Retina (tissue), 1 donor: Measurements from ENCODE around the gene FHAD1.
"Not testable (repeated sequence)": the region's sequence is repeated elsewhere in the genome, so short reads cannot be mapped to it uniquely, and the experiment has no call there.

Experiments used
- DNase-seq: peaks from one replicate; pipeline ENCODE4 v3.0.0-alpha.2; 2016

The FHAD1 gene

GRCh38 chr1:15380601-15381508 lies 133.8 kb downstream of the FHAD1 start:
- no peak for DNase-seq

DNA sequence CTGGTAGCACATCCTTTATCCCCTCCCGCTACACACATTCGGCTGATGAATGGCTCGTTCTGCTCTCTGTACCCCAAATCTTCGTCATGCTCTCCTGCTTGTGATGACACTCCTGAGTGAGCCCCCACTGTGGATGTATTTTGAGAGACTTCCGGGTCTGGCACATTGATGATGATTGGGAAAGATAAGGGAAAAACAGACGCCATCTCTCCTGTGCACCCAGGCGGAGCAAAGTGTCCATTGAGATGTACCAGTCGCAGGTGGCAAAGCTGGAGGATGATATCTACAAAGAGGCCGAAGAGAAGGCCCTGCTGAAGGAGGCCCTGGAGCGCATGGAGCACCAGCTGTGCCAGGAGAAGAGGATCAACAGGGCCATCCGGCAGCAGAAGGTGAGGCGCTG lies 134.8 kb downstream of the FHAD1 start:
- no peak for DNase-seq

DNA sequence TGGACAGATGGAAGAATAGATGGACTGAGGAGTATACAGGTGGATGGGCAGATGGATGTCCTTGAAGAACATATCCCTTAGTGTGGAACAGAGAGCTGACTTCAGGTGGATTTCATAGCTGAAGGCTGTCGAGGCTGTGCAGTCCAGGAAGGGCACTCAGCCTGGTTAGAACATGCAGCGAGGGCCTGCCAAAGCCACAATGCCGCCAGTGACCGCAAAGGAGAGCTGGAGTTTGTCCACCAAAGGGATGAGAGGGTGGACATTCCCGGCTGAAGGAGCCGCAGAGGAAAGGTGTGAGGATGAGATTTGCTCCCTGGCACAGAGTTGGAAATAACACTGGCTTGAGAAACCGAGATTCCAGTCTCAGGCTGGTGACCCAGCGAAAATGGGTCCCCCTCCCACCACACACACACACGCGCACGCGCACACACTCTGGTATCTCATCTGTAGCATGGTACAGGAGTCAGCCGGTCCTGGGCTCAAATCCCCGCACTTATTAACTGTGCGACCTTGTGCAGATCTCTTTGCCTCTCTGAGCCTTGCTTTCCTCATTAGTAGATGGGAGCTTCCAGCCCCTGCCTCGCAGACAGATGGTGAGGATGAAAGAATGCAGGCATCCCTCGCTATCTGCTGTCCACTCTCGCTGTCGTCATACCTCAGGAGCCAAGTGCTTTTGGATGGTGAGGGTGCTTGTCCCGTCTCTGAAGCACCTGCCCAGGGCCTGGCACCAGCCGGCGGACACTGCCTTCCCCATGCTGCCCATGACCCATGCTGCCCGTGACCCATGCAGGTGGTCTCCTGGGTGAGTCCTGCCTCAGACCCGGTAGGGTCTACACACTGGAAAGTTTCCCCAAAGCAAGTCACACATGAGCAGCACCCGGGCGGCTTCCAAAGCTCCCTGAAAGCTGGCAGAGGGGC lies 135.8 kb downstream of the FHAD1 start:
- DNase-seq: no peak

GRCh38 chr1:15383810-15384209 lies 136.8 kb downstream of the FHAD1 start:
- DNase-seq: no peak

GRCh38 chr1:15384301-15384901 lies 137.4 kb downstream of the FHAD1 start:
- peak; percentile 63 for DNase-seq

GRCh38 chr1:15385420-15385819 lies 138.4 kb downstream of the FHAD1 start:
- no peak for DNase-seq

GRCh38 chr1:15386164-15386749 lies 139.2 kb downstream of the FHAD1 start:
- DNase-seq: peak; percentile 72

DNA sequence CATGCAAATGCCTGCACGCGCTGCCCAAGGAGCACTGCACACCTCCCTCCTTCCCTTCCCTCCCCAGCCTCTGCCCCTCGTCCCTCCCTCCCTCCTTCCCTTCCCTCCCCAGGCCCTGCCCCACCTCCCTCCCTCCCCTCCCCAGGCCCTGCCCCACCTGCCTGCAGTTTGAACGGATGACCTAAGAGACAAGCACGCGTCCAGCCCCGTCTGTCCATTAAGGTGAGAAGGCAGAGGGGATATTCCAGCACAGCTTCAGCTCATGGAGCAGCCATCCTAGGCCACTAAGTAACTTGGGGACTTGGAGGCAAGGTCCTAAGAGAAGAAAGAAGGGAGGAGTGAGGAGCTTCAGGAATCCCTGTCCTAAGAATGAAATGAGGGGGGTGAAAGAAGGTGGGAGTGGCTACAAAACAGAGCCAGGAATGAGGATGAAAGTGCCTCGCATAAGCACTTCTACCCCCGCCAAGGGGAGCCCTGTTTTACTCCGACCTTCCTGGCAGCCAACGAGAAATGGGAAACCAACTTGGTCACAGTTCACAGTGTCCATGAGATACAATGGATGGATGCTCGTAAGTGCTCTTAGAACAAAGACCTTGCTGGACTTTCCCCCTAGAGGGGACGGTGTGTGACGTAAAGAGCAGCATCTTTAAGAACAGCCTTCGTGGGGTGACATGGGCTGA lies 141.3 kb downstream of the FHAD1 start:
- no peak for DNase-seq

- not testable (repeated sequence) for DNase-seq
These were observed 142.8 kb downstream of the FHAD1 start for GRCh38 chr1:15389828-15390227.

- no peak for DNase-seq
These were observed 143.6 kb downstream of the FHAD1 start for GRCh38 chr1:15390667-15391066.

GRCh38 chr1:15391366-15391765 lies 144.3 kb downstream of the FHAD1 start:
- DNase-seq: no peak

- no peak for DNase-seq
These were observed 146.6 kb downstream of the FHAD1 start for GRCh38 chr1:15393475-15394257.

GRCh38 chr1:15394258-15394690 lies 147.3 kb downstream of the FHAD1 start:
- DNase-seq: no peak

DNA sequence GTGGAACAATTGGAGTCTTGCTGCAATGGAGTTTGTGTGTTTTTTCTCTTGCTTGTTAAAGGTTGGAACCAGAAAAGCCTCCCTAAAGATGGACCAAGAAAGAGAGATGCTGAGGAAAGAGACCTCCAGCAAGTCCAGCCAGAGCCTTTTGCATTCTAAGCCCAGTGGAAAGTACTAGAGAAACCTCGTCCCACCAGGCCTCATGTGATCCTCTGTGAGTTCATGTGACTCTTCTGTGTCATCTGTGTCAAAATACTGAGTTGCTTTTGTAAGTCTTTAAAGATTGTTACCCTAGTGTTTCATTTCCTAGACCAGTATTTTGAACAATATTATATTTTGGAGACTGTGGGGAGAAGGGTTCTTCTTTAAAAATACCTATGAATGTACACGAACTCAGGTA lies 150.2 kb downstream of the FHAD1 start:
- no peak for DNase-seq

DNA sequence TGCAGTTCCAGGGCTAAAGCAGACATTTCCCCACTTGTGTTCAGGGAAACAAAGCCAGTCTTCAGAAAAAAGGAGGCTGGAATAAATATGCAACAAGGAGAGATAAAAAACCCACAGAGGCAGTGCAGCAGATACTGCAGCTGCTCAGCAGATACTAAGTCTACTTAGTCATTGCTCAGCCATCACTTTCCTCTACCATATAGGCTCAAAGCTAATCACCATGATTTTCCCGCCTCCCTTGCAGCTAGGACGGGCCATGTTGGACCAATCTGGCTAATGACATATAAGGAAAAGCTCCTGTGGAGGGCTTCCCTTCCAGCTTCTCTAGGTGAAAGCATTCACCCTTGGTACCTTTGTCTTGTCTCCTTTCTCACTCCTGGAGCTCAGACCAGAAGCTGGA lies 152.7 kb downstream of the FHAD1 start:
- no peak for DNase-seq

GRCh38 chr1:15400627-15401026 lies 153.6 kb downstream of the FHAD1 start:
- DNase-seq: no peak

GRCh38 chr1:15401391-15402055 lies 154.5 kb downstream of the FHAD1 start:
- DNase-seq: no peak

DNA sequence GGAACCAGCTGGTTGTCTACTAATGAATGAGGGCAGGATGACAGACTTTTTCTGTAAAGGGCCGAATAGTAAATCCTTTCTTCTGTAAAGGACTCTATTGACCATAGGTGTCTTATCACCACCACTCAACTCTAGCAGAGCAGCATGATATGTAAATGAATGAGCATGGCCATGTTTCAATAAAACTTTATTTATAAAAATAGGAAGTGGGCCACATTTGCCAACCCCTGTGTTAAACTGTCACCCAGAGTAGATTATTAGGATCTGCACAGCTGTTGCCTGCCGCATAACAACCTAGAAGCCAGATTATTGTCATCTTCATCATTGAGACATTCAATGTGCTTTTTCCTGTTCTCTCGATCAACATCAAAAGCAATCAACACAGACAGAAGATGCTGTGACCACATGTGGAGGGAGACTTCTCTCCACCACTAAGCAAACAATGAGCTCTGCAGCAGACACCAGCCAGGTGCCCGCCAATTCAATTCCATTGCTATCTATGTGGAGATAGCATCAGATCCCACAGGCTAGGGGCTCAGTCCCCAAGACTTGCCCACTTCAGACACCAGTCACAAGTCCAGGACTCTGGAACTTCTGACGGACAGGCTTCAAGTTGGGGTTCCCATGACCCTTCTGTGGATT lies 155.9 kb downstream of the FHAD1 start:
- DNase-seq: no peak

DNA sequence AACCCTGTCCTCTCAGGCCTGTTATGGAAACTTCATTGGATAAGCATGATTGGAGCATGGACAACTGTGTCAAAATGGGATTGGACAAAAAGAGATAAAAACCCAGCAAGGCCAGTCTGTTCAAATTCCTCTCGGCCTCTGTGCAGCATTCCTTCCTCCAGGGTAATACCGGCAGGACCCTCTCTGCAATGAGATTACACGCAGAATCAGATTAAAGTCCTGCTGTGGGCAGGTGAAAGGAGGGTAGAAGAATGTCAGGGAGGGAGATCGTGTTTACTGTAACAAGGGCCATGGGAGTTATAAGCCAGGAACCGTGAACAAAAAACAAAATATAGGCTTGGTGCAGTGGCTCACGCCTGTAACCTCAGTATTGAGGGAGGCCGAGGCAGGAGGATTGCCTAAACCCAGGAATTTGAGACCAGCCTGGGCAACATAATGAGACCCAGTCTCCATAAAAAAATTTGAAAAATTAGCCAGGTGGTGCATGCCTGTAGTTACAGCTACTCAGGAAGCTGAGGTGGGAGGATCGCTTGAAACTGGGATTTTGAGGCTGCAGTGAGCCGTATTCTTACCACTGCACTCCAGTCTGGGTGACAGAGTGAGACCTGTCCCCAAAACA lies 157.0 kb downstream of the FHAD1 start:
- DNase-seq: no peak
